Measurements from ENCODE around the gene KIF13A. TPM values are rescaled to one million over a fixed set of nuclear protein-coding genes. Genes with fewer than 3 reads are reported as not detected.

Gene KIF13A
- total and polyA plus RNA-seq, 2 experiments from 2014 or later, result 8.4 to 28.2 TPM

- Histone ChIP-seq H3K4me3 (no peak overlapping the region), H3K9me2 (ENCODE audit: insufficient read depth) (no peaks in the 10 kb centered on the region), H3K4me2 (no peak overlapping the region), H3K36me3 (ENCODE audit: insufficient read depth) (no peaks in the 10 kb centered on the region), H4K20me1 (replicated peaks; ENCODE audit: insufficient read depth) (no peaks in the 10 kb centered on the region), H3K27me3 (ENCODE audit: insufficient read depth) (no peaks in the 10 kb centered on the region), H3K27ac (ENCODE audit: low read depth) (no peak overlapping the region), H3K4me1 (ENCODE audit: insufficient read depth) (peaks cover 8% of the 10 kb centered on the region), H3K79me2 (replicated peaks; ENCODE audit: insufficient read depth) (peaks cover 7% of the 10 kb centered on the region), H2AFZ (no peak overlapping the region), H3F3A (replicated peaks; ENCODE audit: low read depth) (no peaks in the 10 kb centered on the region)
- Mint-ChIP-seq H3K27me3 (ENCODE audit: insufficient read depth, low read depth, poor library complexity) (no peaks in the 10 kb centered on the region), H3K4me1 (peaks cover 1% of the 10 kb centered on the region; the same call in 2 of the 3 replicates), H3K27ac (no peak overlapping the region), H3K4me3 (no peak overlapping the region), H3K9me3 (no peaks in the 10 kb centered on the region), H3K36me3 (ENCODE audit: low read depth) (no peaks in the 10 kb centered on the region; the same call in 2 of the 3 replicates)
- ATAC-seq (no peak), DNase-seq (ENCODE audit: low spot score) (no peak)
- TF ChIP-seq, protein P1, sequence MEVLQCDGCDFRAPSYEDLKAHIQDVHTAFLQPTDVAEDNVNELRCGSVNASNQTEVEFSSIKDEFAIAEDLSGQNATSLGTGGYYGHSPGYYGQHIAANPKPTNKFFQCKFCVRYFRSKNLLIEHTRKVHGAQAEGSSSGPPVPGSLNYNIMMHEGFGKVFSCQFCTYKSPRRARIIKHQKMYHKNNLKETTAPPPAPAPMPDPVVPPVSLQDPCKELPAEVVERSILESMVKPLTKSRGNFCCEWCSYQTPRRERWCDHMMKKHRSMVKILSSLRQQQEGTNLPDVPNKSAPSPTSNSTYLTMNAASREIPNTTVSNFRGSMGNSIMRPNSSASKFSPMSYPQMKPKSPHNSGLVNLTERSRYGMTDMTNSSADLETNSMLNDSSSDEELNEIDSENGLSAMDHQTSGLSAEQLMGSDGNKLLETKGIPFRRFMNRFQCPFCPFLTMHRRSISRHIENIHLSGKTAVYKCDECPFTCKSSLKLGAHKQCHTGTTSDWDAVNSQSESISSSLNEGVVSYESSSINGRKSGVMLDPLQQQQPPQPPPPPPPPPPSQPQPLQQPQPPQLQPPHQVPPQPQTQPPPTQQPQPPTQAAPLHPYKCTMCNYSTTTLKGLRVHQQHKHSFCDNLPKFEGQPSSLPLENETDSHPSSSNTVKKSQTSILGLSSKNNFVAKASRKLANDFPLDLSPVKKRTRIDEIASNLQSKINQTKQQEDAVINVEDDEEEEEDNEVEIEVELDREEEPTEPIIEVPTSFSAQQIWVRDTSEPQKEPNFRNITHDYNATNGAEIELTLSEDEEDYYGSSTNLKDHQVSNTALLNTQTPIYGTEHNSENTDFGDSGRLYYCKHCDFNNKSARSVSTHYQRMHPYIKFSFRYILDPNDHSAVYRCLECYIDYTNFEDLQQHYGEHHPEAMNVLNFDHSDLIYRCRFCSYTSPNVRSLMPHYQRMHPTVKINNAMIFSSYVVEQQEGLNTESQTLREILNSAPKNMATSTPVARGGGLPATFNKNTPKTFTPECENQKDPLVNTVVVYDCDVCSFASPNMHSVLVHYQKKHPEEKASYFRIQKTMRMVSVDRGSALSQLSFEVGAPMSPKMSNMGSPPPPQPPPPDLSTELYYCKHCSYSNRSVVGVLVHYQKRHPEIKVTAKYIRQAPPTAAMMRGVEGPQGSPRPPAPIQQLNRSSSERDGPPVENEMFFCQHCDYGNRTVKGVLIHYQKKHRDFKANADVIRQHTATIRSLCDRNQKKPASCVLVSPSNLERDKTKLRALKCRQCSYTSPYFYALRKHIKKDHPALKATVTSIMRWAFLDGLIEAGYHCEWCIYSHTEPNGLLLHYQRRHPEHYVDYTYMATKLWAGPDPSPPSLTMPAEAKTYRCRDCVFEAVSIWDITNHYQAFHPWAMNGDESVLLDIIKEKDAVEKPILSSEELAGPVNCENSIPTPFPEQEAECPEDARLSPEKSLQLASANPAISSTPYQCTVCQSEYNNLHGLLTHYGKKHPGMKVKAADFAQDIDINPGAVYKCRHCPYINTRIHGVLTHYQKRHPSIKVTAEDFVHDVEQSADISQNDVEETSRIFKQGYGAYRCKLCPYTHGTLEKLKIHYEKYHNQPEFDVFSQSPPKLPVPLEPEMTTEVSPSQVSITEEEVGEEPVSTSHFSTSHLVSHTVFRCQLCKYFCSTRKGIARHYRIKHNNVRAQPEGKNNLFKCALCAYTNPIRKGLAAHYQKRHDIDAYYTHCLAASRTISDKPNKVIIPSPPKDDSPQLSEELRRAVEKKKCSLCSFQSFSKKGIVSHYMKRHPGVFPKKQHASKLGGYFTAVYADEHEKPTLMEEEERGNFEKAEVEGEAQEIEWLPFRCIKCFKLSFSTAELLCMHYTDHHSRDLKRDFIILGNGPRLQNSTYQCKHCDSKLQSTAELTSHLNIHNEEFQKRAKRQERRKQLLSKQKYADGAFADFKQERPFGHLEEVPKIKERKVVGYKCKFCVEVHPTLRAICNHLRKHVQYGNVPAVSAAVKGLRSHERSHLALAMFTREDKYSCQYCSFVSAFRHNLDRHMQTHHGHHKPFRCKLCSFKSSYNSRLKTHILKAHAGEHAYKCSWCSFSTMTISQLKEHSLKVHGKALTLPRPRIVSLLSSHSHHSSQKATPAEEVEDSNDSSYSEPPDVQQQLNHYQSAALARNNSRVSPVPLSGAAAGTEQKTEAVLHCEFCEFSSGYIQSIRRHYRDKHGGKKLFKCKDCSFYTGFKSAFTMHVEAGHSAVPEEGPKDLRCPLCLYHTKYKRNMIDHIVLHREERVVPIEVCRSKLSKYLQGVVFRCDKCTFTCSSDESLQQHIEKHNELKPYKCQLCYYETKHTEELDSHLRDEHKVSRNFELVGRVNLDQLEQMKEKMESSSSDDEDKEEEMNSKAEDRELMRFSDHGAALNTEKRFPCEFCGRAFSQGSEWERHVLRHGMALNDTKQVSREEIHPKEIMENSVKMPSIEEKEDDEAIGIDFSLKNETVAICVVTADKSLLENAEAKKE (CRISPR knock-in tag; IDR thresholded peaks at IDR 0.05), result no peak
- TF ChIP-seq ZNF331 (CRISPR knock-in tag; IDR thresholded peaks at IDR 0.05; ENCODE audit: low read depth) (no peak), EZH2phosphoT487 (IDR thresholded peaks at IDR 0.05; ENCODE audit: unreplicated experiment) (no peak), NANOG (IDR thresholded peaks at IDR 0.05; ENCODE audit: borderline replicate concordance) (no peak), CREB1 (CRISPR knock-in tag; IDR thresholded peaks at IDR 0.05; ENCODE audit: low read depth) (no peak), EZH2 (IDR thresholded peaks at IDR 0.05; ENCODE audit: low read depth, unreplicated experiment) (no peak), POLR2AphosphoS5 (IDR thresholded peaks at IDR 0.05; ENCODE audit: low read depth) (no peak), ZNF114 (CRISPR knock-in tag; IDR thresholded peaks at IDR 0.05) (no peak), JUNB (IDR thresholded peaks at IDR 0.05; ENCODE audit: unreplicated experiment) (no peak), REST (IDR thresholded peaks at IDR 0.05; ENCODE audit: unreplicated experiment) (no peak), STAT1 (IDR thresholded peaks at IDR 0.05; ENCODE audit: unreplicated experiment) (no peak)
- TF ChIP-seq, protein P2, sequence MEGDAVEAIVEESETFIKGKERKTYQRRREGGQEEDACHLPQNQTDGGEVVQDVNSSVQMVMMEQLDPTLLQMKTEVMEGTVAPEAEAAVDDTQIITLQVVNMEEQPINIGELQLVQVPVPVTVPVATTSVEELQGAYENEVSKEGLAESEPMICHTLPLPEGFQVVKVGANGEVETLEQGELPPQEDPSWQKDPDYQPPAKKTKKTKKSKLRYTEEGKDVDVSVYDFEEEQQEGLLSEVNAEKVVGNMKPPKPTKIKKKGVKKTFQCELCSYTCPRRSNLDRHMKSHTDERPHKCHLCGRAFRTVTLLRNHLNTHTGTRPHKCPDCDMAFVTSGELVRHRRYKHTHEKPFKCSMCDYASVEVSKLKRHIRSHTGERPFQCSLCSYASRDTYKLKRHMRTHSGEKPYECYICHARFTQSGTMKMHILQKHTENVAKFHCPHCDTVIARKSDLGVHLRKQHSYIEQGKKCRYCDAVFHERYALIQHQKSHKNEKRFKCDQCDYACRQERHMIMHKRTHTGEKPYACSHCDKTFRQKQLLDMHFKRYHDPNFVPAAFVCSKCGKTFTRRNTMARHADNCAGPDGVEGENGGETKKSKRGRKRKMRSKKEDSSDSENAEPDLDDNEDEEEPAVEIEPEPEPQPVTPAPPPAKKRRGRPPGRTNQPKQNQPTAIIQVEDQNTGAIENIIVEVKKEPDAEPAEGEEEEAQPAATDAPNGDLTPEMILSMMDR (conservative IDR thresholded peaks at IDR 0.05; ENCODE audit: low read depth in 2 of 2), result no peak
- TF ChIP-seq, protein P3, sequence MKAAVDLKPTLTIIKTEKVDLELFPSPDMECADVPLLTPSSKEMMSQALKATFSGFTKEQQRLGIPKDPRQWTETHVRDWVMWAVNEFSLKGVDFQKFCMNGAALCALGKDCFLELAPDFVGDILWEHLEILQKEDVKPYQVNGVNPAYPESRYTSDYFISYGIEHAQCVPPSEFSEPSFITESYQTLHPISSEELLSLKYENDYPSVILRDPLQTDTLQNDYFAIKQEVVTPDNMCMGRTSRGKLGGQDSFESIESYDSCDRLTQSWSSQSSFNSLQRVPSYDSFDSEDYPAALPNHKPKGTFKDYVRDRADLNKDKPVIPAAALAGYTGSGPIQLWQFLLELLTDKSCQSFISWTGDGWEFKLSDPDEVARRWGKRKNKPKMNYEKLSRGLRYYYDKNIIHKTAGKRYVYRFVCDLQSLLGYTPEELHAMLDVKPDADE (IDR thresholded peaks at IDR 0.05), result no peak
Measured at GRCh38 chr6:17881085-17881858, 106.2 kb downstream of the KIF13A start.

Measured in GM23338 (cell line).